Loucy (cell line): ENCODE results near the gene SFTPA2.
"Not testable (repeated sequence)": the region's sequence is repeated elsewhere in the genome, so short reads cannot be mapped to it uniquely, and the experiment has no call there.

ENCODE experiments used
- H2AFZ ChIP-seq: fragments of 200-600 bp; sonication (generic); 2 replicates; pipeline ENCODE4 v1.6.0; 2016; ENCODE audit warnings: antibody characterized with exemption, mild to moderate bottlenecking, low read length, moderate library complexity
- H3F3A ChIP-seq: fragments of 200-600 bp; 2 replicates; pipeline ENCODE4 v1.6.0; 2016; ENCODE audit warnings: antibody characterized with exemption, low read depth, mild to moderate bottlenecking
- H3K27me3 ChIP-seq: fragments of 200-600 bp; sonication (generic); 2 replicates; pipeline ENCODE4 v1.6.1; 2014; ENCODE audit warnings: low read length, mild to moderate bottlenecking; ENCODE audit not compliant: insufficient read depth, poor library complexity, severe bottlenecking
- H3K36me3 ChIP-seq: fragments of 200-600 bp; sonication (generic); 2 replicates; pipeline ENCODE4 v1.6.1; 2016; ENCODE audit warnings: low read length; ENCODE audit not compliant: insufficient read depth
- H3K4me1 ChIP-seq: fragments of 200-600 bp; sonication (generic); 2 replicates; pipeline ENCODE4 v1.5.1; 2014; ENCODE audit warnings: low read length, mild to moderate bottlenecking; ENCODE audit not compliant: insufficient read depth, poor library complexity, severe bottlenecking
- H3K4me2 ChIP-seq: fragments of 200-600 bp; sonication (generic); 2 replicates; pipeline ENCODE4 v1.6.0; 2014; ENCODE audit warnings: antibody characterized with exemption, low read length, low read depth, mild to moderate bottlenecking; ENCODE audit not compliant: poor library complexity, severe bottlenecking
- H3K4me3 ChIP-seq: fragments of 200-600 bp; sonication (generic); 2 replicates; pipeline ENCODE4 v1.5.1; 2014; ENCODE audit warnings: low read length, mild to moderate bottlenecking, mixed read lengths; ENCODE audit not compliant: poor library complexity, severe bottlenecking
- H3K79me2 ChIP-seq: fragments of 200-600 bp; sonication (generic); 2 replicates; pipeline ENCODE4 v1.6.1; 2014; ENCODE audit warnings: low read length; ENCODE audit not compliant: insufficient read depth
- H3K9ac ChIP-seq: fragments of 200-600 bp; sonication (generic); 2 replicates; pipeline ENCODE4 v1.6.0; 2014; ENCODE audit warnings: mild to moderate bottlenecking, low read depth, low read length, moderate library complexity; ENCODE audit not compliant: poor library complexity, severe bottlenecking
- H3K9me2 ChIP-seq: fragments of 200-600 bp; sonication (generic); replicated peaks from 2 replicates; pipeline ENCODE4 v1.6.1; 2016; ENCODE audit warnings: low read depth, low read length, mixed read lengths
- H3K9me3 ChIP-seq: fragments of 200-600 bp; sonication (generic); 2 replicates; pipeline ENCODE4 v1.6.1; 2014; ENCODE audit warnings: mild to moderate bottlenecking, antibody characterized with exemption, low read length, low read depth; ENCODE audit not compliant: insufficient read depth
- H4K20me1 ChIP-seq: fragments of 200-600 bp; sonication (generic); 2 replicates; pipeline ENCODE4 v1.6.0; 2014; ENCODE audit warnings: antibody characterized with exemption, low read length, mild to moderate bottlenecking; ENCODE audit not compliant: insufficient read depth, poor library complexity, severe bottlenecking
- CTCF ChIP-seq: fragments of 200-600 bp; sonication (generic); conservative IDR thresholded peaks from 2 replicates; pipeline ENCODE4 v1.5.1; 2014; ENCODE audit warnings: mild to moderate bottlenecking, antibody characterized with exemption, low read length
- EZH2phosphoT487 ChIP-seq: fragments of 200-600 bp; IDR thresholded peaks from 2 replicates; pipeline ENCODE4 v1.6.1; 2018; ENCODE audit warnings: antibody characterized with exemption, mild to moderate bottlenecking, moderate library complexity, borderline replicate concordance

Gene SFTPA2

GRCh38 chr10:79604294-79604693 lies 44.1 kb upstream of the SFTPA2 start:
- H3K4me1 ChIP-seq = no peaks in the 10 kb centered on the region
- no peaks in the 10 kb centered on the region for H3F3A ChIP-seq
- H3K9me3 ChIP-seq = 0 out of 2 replicates have a peak, but pooled peaks cover 5% of the 10 kb centered on the region
- no peaks in the 10 kb centered on the region for H3K36me3 ChIP-seq
- H3K4me3 ChIP-seq = no peak overlapping the region
- H2AFZ ChIP-seq = no peak overlapping the region
- H3K27me3 ChIP-seq = no peaks in the 10 kb centered on the region
- H3K79me2 ChIP-seq = no peaks in the 10 kb centered on the region
- no peak overlapping the region for H3K4me2 ChIP-seq
- TF ChIP-seq EZH2phosphoT487 (no peak), CTCF (no peak)
- no peak overlapping the region for H3K9ac ChIP-seq
- H4K20me1 ChIP-seq = no peaks in the 10 kb centered on the region
- H3K9me2 ChIP-seq = no peaks in the 10 kb centered on the region

GRCh38 chr10:79602953-79603352 lies 42.7 kb upstream of the SFTPA2 start:
- H2AFZ ChIP-seq = no peak overlapping the region

DNA sequence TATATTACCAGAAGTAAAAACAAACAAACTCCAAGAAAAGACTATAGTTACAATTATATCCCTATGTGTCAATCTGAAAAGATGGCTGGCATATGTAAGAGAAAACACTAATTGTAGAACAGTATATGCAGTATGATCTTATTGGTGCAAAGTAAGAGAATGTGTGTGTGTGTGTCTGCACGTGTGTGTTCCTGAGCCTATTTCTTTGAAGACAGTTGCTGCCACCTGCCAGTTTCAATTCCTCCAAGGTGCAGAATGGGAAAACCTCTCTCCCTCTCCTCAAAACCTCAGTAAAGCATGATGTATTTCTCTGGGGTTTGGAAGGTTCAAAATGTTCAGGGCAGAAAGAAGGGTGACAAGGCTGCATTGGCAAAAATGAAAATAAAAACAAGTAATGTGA lies 41.7 kb upstream of the SFTPA2 start:
- Histone ChIP-seq H3K9ac (no peak overlapping the region), H3K9me2 (no peaks in the 10 kb centered on the region), H3K4me2 (no peak overlapping the region), H3F3A (no peaks in the 10 kb centered on the region), H3K27me3 (no peaks in the 10 kb centered on the region), H3K9me3 (0 out of 2 replicates have a peak, but pooled peaks cover 13% of the 10 kb centered on the region), H3K36me3 (no peaks in the 10 kb centered on the region), H3K4me1 (no peaks in the 10 kb centered on the region), H3K4me3 (no peak overlapping the region), H4K20me1 (no peaks in the 10 kb centered on the region), H2AFZ (no peak overlapping the region), H3K79me2 (no peaks in the 10 kb centered on the region)
- TF ChIP-seq CTCF (no peak), EZH2phosphoT487 (no peak)

More at GRCh38 chr10:79602953-79603352, 42.7 kb upstream of the SFTPA2 start:
- H3K4me2 ChIP-seq = no peak overlapping the region
- no peak overlapping the region for H3K9ac ChIP-seq
- no peaks in the 10 kb centered on the region for H3K9me2 ChIP-seq
- H3K4me3 ChIP-seq = no peak overlapping the region
- no peaks in the 10 kb centered on the region for H3K27me3 ChIP-seq
- TF ChIP-seq CTCF (no peak), EZH2phosphoT487 (no peak)
- no peaks in the 10 kb centered on the region for H3K79me2 ChIP-seq
- 0 out of 2 replicates have a peak, but pooled peaks cover 10% of the 10 kb centered on the region for H3K9me3 ChIP-seq
- no peaks in the 10 kb centered on the region for H3K4me1 ChIP-seq
- no peaks in the 10 kb centered on the region for H3F3A ChIP-seq
- H3K36me3 ChIP-seq = no peaks in the 10 kb centered on the region
- no peaks in the 10 kb centered on the region for H4K20me1 ChIP-seq

DNA sequence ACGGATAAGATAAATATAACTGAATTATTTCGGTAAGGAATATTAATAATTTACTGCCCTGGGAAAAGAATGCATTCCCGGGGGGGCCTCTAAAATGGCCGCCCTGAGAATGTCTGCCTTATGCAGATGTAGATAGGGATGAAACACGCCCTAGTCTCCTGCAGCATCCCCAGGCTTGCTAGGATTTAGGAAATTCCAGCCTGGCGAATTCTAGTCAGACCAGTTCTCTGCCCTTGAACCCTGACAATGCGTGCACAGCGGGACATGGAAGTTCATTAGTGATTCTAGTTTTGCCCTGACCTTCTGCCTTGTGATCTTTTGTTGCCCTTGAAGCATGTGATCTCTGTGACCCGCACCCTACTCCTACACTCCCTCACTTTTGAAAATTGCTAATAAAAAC lies 39.4 kb upstream of the SFTPA2 start:
- not testable (repeated sequence) for H2AFZ ChIP-seq, H3K27me3 ChIP-seq, H4K20me1 ChIP-seq

More for the DNA sequence above, 39.4 kb upstream of the SFTPA2 start:
- H3K9me2 ChIP-seq, H3F3A ChIP-seq, H3K4me3 ChIP-seq, H3K79me2 ChIP-seq, H3K36me3 ChIP-seq, H3K4me1 ChIP-seq, H3K9ac ChIP-seq, H3K4me2 ChIP-seq: not testable (repeated sequence)
- 0 out of 2 replicates have a peak, but pooled peaks cover 13% of the 10 kb centered on the region for H3K9me3 ChIP-seq
